Testis (tissue), 2 donors: ENCODE data around the gene CACNB1.

Source experiments
- POLR2A ChIP-seq: fragments of 450-650 bp; IDR thresholded peaks from one replicate; pipeline ENCODE4 v1.6.1; 2017; ENCODE audit warnings: antibody characterized with exemption, mild to moderate bottlenecking, moderate library complexity
- TF ChIP-seq, protein P1 (sequence below), 3 experiments: fragments of 450-650 bp in 2 of 3; fragments of 200-600 bp in 1 of 3; sonication (generic) in 1 of 3; IDR thresholded peaks; one replicate each; pipeline ENCODE4 v1.5.1; 2016 to 2019; ENCODE audit warnings: antibody characterized with exemption in 3 of 3, mild to moderate bottlenecking in 2 of 3, moderate library complexity in 1 of 3

- TF ChIP-seq, protein P1, sequence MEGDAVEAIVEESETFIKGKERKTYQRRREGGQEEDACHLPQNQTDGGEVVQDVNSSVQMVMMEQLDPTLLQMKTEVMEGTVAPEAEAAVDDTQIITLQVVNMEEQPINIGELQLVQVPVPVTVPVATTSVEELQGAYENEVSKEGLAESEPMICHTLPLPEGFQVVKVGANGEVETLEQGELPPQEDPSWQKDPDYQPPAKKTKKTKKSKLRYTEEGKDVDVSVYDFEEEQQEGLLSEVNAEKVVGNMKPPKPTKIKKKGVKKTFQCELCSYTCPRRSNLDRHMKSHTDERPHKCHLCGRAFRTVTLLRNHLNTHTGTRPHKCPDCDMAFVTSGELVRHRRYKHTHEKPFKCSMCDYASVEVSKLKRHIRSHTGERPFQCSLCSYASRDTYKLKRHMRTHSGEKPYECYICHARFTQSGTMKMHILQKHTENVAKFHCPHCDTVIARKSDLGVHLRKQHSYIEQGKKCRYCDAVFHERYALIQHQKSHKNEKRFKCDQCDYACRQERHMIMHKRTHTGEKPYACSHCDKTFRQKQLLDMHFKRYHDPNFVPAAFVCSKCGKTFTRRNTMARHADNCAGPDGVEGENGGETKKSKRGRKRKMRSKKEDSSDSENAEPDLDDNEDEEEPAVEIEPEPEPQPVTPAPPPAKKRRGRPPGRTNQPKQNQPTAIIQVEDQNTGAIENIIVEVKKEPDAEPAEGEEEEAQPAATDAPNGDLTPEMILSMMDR (IDR thresholded peaks at IDR 0.05) = no peak
- no peak for TF ChIP-seq POLR2A
Measured at GRCh38 chr17:39150795-39151149, 46.7 kb downstream of the CACNB1 start.
